PFSK-1 (cell line): Measurements from ENCODE around the gene ARL15.

Experiments used
- FOXP2 ChIP-seq: optimal IDR thresholded peaks from 2 replicates; pipeline ENCODE3; 2011; ENCODE audit warnings: borderline replicate concordance, control low read depth, inconsistent platforms; ENCODE audit not compliant: insufficient read depth; ENCODE audit errors: extremely low read length, extremely low read depth
- POLR2AphosphoS5 ChIP-seq: IDR thresholded peaks from 2 replicates; pipeline ENCODE4 v1.6.1; 2012; ENCODE audit warnings: low read depth, mild to moderate bottlenecking, control low read depth, low read length, moderate library complexity
- SIN3A ChIP-seq: IDR thresholded peaks from 2 replicates; pipeline ENCODE4 v1.6.1; 2012; ENCODE audit warnings: mild to moderate bottlenecking, low read length, moderate library complexity, borderline replicate concordance; ENCODE audit not compliant: insufficient read depth
- TAF1 ChIP-seq: IDR thresholded peaks from 2 replicates; pipeline ENCODE4 v1.6.1; 2012; ENCODE audit warnings: low read length, control low read depth, borderline replicate concordance; ENCODE audit not compliant: insufficient read depth
- TF ChIP-seq, protein P1 (sequence below), 2 experiments: IDR thresholded peaks; 2 replicates each; pipeline versions ENCODE4 v1.6.1 to v1.8.0; 2011 to 2012; ENCODE audit warnings: low read depth in 2 of 2, low read length in 2 of 2, control low read depth in 1 of 2, inconsistent platforms in 1 of 2, mild to moderate bottlenecking in 1 of 2, moderate library complexity in 1 of 2; ENCODE audit not compliant: insufficient read depth in 1 of 2

ARL15 gene

DNA sequence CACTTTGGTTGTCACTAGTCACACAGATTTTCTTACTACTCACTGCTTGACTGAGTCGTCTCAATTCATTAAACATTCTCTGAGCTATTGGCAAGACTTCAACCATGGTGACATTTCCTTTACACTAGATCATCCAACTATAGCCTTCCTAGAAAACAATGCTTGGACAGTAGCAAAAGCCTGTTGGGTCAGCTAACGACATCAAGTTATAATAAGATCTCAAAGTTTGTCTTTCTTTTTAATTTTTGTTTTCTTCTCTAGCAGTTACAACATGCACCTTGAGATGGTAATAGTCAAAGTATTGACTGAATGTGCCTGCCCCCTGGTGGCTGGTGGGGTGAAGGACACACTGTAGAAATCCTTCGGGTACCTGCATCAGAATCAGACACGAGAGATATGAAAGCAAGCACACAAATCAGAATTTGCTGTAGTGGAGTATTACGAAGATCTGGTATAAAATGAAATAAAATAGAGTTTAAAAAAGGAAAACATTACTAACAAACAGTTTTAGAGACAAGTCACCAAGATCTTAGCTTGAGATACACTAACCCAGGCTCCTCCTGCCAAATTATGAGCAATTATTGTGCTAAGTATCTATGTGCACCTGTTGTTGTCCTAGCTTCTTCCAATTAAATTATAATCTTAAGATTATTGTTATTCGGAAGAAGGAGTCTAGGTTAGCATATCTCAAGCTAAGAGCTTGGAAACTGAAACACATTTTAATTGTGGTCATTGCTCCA, 81.2 kb downstream of the ARL15 start:
- TF ChIP-seq SIN3A (no peak), FOXP2 (no peak)

DNA sequence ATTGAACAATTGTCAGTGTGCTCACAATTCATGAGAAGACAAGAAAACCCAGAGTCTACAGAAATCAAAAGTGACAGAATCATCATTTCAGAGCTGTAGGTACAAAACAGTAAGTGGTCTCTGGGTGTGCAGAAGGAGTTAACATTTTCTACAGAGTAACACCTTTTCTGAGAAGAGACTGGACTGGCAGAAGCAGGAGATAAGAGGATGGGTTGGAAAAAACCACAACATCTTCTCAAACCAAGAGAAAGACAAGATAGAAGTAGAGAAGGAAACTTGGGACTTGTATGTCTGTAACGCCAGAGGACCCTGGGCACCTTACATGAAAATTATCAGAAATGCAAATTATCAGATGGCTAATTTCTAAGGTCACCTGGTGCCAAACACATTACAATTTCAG, 82.6 kb downstream of the ARL15 start:
- TF ChIP-seq, protein P1, sequence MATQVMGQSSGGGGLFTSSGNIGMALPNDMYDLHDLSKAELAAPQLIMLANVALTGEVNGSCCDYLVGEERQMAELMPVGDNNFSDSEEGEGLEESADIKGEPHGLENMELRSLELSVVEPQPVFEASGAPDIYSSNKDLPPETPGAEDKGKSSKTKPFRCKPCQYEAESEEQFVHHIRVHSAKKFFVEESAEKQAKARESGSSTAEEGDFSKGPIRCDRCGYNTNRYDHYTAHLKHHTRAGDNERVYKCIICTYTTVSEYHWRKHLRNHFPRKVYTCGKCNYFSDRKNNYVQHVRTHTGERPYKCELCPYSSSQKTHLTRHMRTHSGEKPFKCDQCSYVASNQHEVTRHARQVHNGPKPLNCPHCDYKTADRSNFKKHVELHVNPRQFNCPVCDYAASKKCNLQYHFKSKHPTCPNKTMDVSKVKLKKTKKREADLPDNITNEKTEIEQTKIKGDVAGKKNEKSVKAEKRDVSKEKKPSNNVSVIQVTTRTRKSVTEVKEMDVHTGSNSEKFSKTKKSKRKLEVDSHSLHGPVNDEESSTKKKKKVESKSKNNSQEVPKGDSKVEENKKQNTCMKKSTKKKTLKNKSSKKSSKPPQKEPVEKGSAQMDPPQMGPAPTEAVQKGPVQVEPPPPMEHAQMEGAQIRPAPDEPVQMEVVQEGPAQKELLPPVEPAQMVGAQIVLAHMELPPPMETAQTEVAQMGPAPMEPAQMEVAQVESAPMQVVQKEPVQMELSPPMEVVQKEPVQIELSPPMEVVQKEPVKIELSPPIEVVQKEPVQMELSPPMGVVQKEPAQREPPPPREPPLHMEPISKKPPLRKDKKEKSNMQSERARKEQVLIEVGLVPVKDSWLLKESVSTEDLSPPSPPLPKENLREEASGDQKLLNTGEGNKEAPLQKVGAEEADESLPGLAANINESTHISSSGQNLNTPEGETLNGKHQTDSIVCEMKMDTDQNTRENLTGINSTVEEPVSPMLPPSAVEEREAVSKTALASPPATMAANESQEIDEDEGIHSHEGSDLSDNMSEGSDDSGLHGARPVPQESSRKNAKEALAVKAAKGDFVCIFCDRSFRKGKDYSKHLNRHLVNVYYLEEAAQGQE (IDR thresholded peaks at IDR 0.05; ENCODE audit: insufficient read depth in 1 of 2, low read depth in 2 of 2, low read length in 2 of 2): no peak
- no peak for TF ChIP-seq POLR2AphosphoS5
- no peak for TF ChIP-seq SIN3A
- TF ChIP-seq TAF1: no peak
- no peak for TF ChIP-seq FOXP2

DNA sequence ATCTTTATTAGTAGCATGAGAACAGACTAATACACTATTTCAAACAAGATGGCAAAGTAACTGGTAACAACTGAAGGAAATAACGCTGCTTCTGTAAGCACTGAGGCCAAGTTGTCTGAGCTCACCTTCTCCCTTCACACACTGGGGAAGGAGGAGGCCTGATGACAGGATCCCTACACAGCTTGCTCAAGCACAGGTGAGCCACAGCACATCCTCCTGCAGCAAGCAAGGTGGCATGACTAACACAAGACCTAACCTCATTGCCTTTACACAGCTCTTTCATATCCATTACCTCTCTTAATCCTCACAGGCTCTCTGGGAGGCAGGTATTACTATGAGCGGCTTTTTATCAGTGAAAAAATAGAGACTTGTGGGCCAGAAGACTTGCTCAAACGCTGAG, 83.3 kb downstream of the ARL15 start:
- no peak for TF ChIP-seq TAF1
- TF ChIP-seq POLR2AphosphoS5: no peak
- TF ChIP-seq, protein P1 (IDR thresholded peaks at IDR 0.05; ENCODE audit: insufficient read depth in 1 of 2, low read depth in 2 of 2, low read length in 2 of 2): no peak
- no peak for TF ChIP-seq SIN3A
- TF ChIP-seq FOXP2: no peak

DNA sequence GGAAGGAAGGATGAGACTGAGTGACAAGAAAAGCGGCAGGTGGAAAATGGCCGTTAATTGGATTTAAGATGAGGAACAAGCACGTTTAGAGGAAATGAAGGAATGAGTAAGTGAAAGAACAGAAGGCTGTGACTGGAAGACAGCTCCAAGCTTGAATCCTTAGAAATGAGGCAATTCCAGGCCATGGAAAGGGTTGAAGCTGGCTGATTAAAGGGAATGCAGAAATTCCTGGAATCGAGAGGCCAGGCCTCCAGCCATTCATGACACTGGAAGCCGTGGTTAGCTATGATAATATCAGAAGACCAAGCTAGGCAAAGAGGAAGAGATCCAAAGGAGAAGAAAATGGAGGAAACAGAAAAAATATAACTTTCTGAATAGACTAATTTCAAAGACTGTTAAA, 84.2 kb downstream of the ARL15 start:
- TF ChIP-seq FOXP2 (no peak), SIN3A (no peak), POLR2AphosphoS5 (no peak), TAF1 (no peak)
- TF ChIP-seq, protein P1 (IDR thresholded peaks at IDR 0.05; ENCODE audit: insufficient read depth in 1 of 2, low read depth in 2 of 2, low read length in 2 of 2): no peak

DNA sequence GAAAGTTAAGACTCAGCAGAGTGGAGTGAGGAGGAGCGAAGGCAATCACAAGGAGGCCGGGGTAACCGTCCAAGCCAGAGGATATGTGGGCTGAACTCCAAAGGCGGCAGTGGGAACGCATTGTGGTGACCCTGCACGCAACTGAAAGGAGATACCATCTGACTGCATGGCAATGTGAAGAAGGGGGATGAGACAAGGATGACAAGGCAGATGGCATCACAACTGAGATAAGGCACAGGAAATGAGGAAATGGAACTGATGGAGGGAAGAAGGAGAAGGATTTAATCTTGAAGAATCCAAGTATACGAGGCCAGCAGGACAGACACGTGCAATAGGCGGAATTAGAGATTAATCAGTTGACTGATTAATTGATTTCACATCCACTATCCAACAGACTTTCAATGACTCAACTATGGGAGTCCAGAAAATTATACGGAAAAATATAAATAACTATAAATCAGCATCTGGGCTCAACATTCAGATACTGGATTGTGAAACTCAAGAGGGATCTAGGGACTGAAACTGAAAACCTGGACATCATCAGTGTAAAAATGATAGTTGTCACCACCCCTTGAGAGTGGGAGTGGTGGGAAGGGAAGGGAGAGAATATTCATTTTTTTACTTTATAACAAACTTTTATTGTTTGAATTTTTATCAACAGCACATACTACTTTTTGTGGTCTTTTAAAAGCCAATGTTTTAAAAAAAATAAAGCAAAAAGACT, 86.1 kb downstream of the ARL15 start:
- no peak for TF ChIP-seq TAF1
- no peak for TF ChIP-seq SIN3A
- no peak for TF ChIP-seq POLR2AphosphoS5
- TF ChIP-seq, protein P1 (IDR thresholded peaks at IDR 0.05; ENCODE audit: insufficient read depth in 1 of 2, low read depth in 2 of 2, low read length in 2 of 2): no peak
- TF ChIP-seq FOXP2: no peak
